ENCODE measurements around the gene WSCD2. TPM values are rescaled to one million over a fixed set of nuclear protein-coding genes. Genes with fewer than 3 reads are reported as not detected.

The WSCD2 gene
- polyA plus RNA-seq, 1 of the 3 experiments (the other 2 are of a cell fraction): 0.03 TPM

GRCh38 chr12:108239378-108239777 lies 110.3 kb downstream of the WSCD2 start:
- no peaks in the 10 kb centered on the region for H3K36me3 ChIP-seq (replicated peaks in 1 of 2; ENCODE audit: control insufficient read depth in 1 of 2, insufficient read depth in 2 of 2, low read length in 1 of 2)
- H3F3A ChIP-seq (replicated peaks; ENCODE audit: insufficient read depth): no peaks in the 10 kb centered on the region
- H3K4me1 ChIP-seq (ENCODE audit: control insufficient read depth in 1 of 2, insufficient read depth in 2 of 2, low read depth in 1 of 2, low read length in 1 of 2): peaks cover 0 to 10% of the 10 kb centered on the region in 2 experiments; a peak in 1 of 4 replicates
- H2AFZ ChIP-seq (ENCODE audit: low read depth): no peak overlapping the region
- H3K9me2 ChIP-seq: no peaks in the 10 kb centered on the region
- POLR2A ChIA-PET: no interaction called here
- 31% methylated on average over 2 of the region's 2 CpGs for WGBS (ENCODE audit: low lambda C conversion rate)
- TF ChIP-seq POLR2AphosphoS5 (IDR thresholded peaks at IDR 0.05; ENCODE audit: low read depth, low read length): no peak
- no peak for TF ChIP-seq SIN3A (IDR thresholded peaks at IDR 0.05; ENCODE audit: borderline replicate concordance, low read depth, low read length)
- no peak for TF ChIP-seq CTCF (IDR thresholded peaks at IDR 0.05)
- no peak for TF ChIP-seq CHD2 (IDR thresholded peaks at IDR 0.05; ENCODE audit: low read length, partially characterized antibody)
- TF ChIP-seq TAF1 (IDR thresholded peaks at IDR 0.05; ENCODE audit: borderline replicate concordance, low read depth, low read length): no peak
- TF ChIP-seq MAX (IDR thresholded peaks at IDR 0.05; ENCODE audit: low read depth): no peak
- no peak for TF ChIP-seq GATA2 (CRISPR knock-in tag; IDR thresholded peaks at IDR 0.05)
- no peak for TF ChIP-seq NRF1 (IDR thresholded peaks at IDR 0.05; ENCODE audit: low read depth, low read length)
- TF ChIP-seq FOSL2 (IDR thresholded peaks at IDR 0.05; ENCODE audit: borderline replicate concordance, low read depth): no peak
- no peak for TF ChIP-seq MEF2A (IDR thresholded peaks at IDR 0.05; ENCODE audit: borderline replicate concordance, low read depth)
- no peak for TF ChIP-seq EZH2phosphoT487 (IDR thresholded peaks at IDR 0.05; ENCODE audit: borderline replicate concordance, low read depth)
- TF ChIP-seq RCOR1 (IDR thresholded peaks at IDR 0.05; ENCODE audit: low read length): no peak
- no peak for TF ChIP-seq GABPA (IDR thresholded peaks at IDR 0.05; ENCODE audit: low read depth)
- no peak for TF ChIP-seq RFX5 (IDR thresholded peaks at IDR 0.05; ENCODE audit: low read length)
- TF ChIP-seq REST (IDR thresholded peaks at IDR 0.05; ENCODE audit: low read depth, low read length): no peak
- no peak for TF ChIP-seq RXRA (IDR thresholded peaks at IDR 0.05; ENCODE audit: borderline replicate concordance, low read depth)
- TF ChIP-seq FOXM1 (IDR thresholded peaks at IDR 0.05; ENCODE audit: low read depth): no peak
- TF ChIP-seq FOXJ3 (CRISPR knock-in tag; IDR thresholded peaks at IDR 0.05): no peak
- H3K4me2 ChIP-seq: no peak overlapping the region
- H3K27me3 ChIP-seq (ENCODE audit: insufficient read depth): no peaks in the 10 kb centered on the region
- no peak overlapping the region for H3K9ac ChIP-seq
- no peak for DNase-seq
- H3K27ac ChIP-seq (ENCODE audit: low read depth in 2 of 2, low read length in 1 of 2): no peak overlapping the region
- CTCF ChIA-PET: interaction anchor here (0.8 to 3.2 kb wide), 4 partner anchors 47 to 218 kb away, joined by 3 to 16 read pairs (median 4); no protein-coding TSS in a partner anchor
- no peak overlapping the region for H3K4me3 ChIP-seq (ENCODE audit: low read depth in 2 of 2, low read length in 1 of 2)
- H4K20me1 ChIP-seq (ENCODE audit: insufficient read depth): no peaks in the 10 kb centered on the region
- no peaks in the 10 kb centered on the region for H3K9me3 ChIP-seq
- H3K79me2 ChIP-seq (ENCODE audit: insufficient read depth): no peaks in the 10 kb centered on the region

Data from SK-N-SH (cell line).